Body of pancreas (tissue), 4 donors: Measurements from ENCODE around the gene SRPK2.

Experiments
- CTCF ChIP-seq, 7 experiments: fragments of 450-650 bp in 4 of 7; fragments of 200-600 bp in 3 of 7; sonication (generic) in 3 of 7; IDR thresholded peaks; one replicate each; pipeline ENCODE4 v1.5.1; 2016 to 2019; ENCODE audit warnings: antibody characterized with exemption in 7 of 7
- POLR2A ChIP-seq, 3 donors: fragments of 450-650 bp; IDR thresholded peaks; one replicate each; pipeline ENCODE4 v1.6.1; 2016; ENCODE audit warnings: antibody characterized with exemption in 3 of 3, mild to moderate bottlenecking in 2 of 3

DNA sequence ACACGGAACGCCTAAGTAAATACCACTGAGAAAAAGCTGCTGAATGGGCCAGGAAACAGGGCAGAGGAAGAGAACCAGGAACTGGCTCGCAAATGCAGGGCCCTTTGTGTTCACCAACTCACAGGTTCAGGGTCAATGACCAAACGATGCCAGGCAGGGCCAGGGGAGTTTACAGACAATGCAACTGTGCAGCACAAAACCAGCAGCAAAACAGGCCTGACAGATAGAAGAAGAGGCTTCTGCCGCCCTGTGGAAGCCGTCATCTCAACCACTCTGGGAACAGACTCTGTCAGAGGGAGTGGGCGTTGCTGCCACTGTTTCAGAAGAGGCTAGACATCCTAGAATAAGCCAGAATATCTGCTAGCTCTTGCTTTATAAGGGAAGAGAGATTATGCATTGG, 256.8 kb downstream of the SRPK2 start:
- TF ChIP-seq CTCF (IDR thresholded peaks at IDR 0.05) (no peak), POLR2A (IDR thresholded peaks at IDR 0.05) (no peak)
